PC-3 (cell line): ENCODE measurements around the gene C9orf50. TPM values are rescaled to one million over a fixed set of nuclear protein-coding genes. Genes with fewer than 3 reads are reported as not detected.

Source experiments
- ATAC-seq: fragments of 200-7000 bp; cut with Tn5 transposase; 2 replicates; pipeline ENCODE4 v1.9.1; 2020; ENCODE audit warnings: mild to moderate bottlenecking, moderate library complexity
- BruUV-seq: library from RNA; stranded (reverse); fragments of 400-500 nt; replicated peaks from 2 replicates; lab custom pipeline; 2021; lab: Mats Ljungman, UMichigan
- CTCF ChIA-PET: fragments of 300-600 bp; sonication (Branson Sonifier 250); formaldehyde crosslinking; loops from one replicate; lab custom pipeline; 2022; ENCODE audit warnings: antibody characterized with exemption; lab: Charles Lee
- POLR2A ChIA-PET: fragments of 300-600 bp; sonication (Branson Sonifier 250); formaldehyde crosslinking; loops from one replicate; lab custom pipeline; 2022; ENCODE audit warnings: antibody characterized with exemption; ENCODE audit not compliant: unreplicated experiment; lab: Charles Lee
- DNase-seq: peaks from one replicate; pipeline ENCODE4 v3.0.0-alpha.2; 2015
- H2AFZ ChIP-seq: fragments of 300-600 bp; sonication (generic); 2 replicates; pipeline ENCODE4 v1.6.0; 2016; ENCODE audit warnings: antibody characterized with exemption, low read length
- H3F3A ChIP-seq: fragments of 300-600 bp; sonication (generic); one replicate; pipeline ENCODE4 v1.6.0; 2017; ENCODE audit warnings: antibody characterized with exemption, low read length, control low read depth, mild to moderate bottlenecking; ENCODE audit not compliant: unreplicated experiment
- H3K27ac ChIP-seq: fragments of 300-600 bp; sonication (generic); 2 replicates; pipeline ENCODE4 v1.5.1; 2016; ENCODE audit warnings: mild to moderate bottlenecking, low read length
- H3K27me3 ChIP-seq: fragments of 300-600 bp; sonication (generic); 2 replicates; pipeline ENCODE4 v1.6.1; 2016; ENCODE audit warnings: low read length, mixed read lengths
- H3K36me3 ChIP-seq: fragments of 300-600 bp; sonication (generic); 2 replicates; pipeline ENCODE4 v1.6.1; 2016; ENCODE audit warnings: low read depth, mixed run types, low read length, mixed read lengths
- H3K4me1 ChIP-seq: fragments of 300-600 bp; sonication (generic); 2 replicates; pipeline ENCODE4 v1.5.1; 2016; ENCODE audit warnings: low read length; ENCODE audit not compliant: insufficient read depth
- H3K4me2 ChIP-seq: fragments of 300-600 bp; sonication (generic); 2 replicates; pipeline ENCODE4 v1.6.0; 2016; ENCODE audit warnings: low read length
- H3K4me3 ChIP-seq: fragments of 300-600 bp; sonication (generic); 2 replicates; pipeline ENCODE4 v1.5.1; 2016; ENCODE audit warnings: mild to moderate bottlenecking, low read length, mixed read lengths
- H3K79me2 ChIP-seq: fragments of 300-600 bp; sonication (generic); 2 replicates; pipeline ENCODE4 v1.6.1; 2017; ENCODE audit warnings: low read length, mixed read lengths
- H3K9ac ChIP-seq: fragments of 300-600 bp; sonication (generic); 2 replicates; pipeline ENCODE4 v1.6.0; 2016; ENCODE audit warnings: mild to moderate bottlenecking, low read length
- H3K9me2 ChIP-seq: fragments of 300-600 bp; sonication (generic); replicated peaks from 2 replicates; pipeline ENCODE4 v1.6.1; 2016; ENCODE audit warnings: mixed run types, low read length, mixed read lengths
- H3K9me3 ChIP-seq: fragments of 300-600 bp; sonication (generic); 2 replicates; pipeline ENCODE4 v1.6.1; 2016; ENCODE audit warnings: low read length, mixed read lengths
- H4K20me1 ChIP-seq: fragments of 300-600 bp; sonication (generic); 2 replicates; pipeline ENCODE4 v1.6.1; 2016; ENCODE audit warnings: low read length, mixed read lengths
- EZH2 ChIP-seq: fragments of 300-600 bp; sonication (generic); IDR thresholded peaks from one replicate; pipeline ENCODE4 v1.6.1; 2017; ENCODE audit warnings: antibody characterized with exemption, mild to moderate bottlenecking, low read length; ENCODE audit not compliant: unreplicated experiment
- EZH2phosphoT487 ChIP-seq: fragments of 300-600 bp; sonication (generic); IDR thresholded peaks from 2 replicates; pipeline ENCODE4 v1.6.1; 2018; ENCODE audit warnings: mild to moderate bottlenecking, antibody characterized with exemption, low read length, borderline replicate concordance
- intact Hi-C: fragments of 100-400 bp; cut with micrococcal nuclease; formaldehyde crosslinking; loops from 2 replicates; pipeline ENCODE4 v1.9.0; 2023
- total RNA-seq: library from RNA; depleted of rRNA; stranded (reverse); fragments of >200 nt; gene quantifications from 2 replicates; pipeline ENCODE4 v1.2.3, GENCODE V29; 2014; rRNA removed
- TF ChIP-seq, protein P1 (sequence below): fragments of 300-600 bp; sonication (generic); conservative IDR thresholded peaks from 2 replicates; pipeline ENCODE4 v1.5.1; 2017; ENCODE audit warnings: antibody characterized with exemption, low read depth, mild to moderate bottlenecking, low read length

C9orf50 gene
- total RNA-seq, 1 experiment from 2014 or later = not detected

GRCh38 chr9:129562917-129563316 lies 58.0 kb downstream of the C9orf50 start:
- H3K4me2 ChIP-seq = no peak overlapping the region
- no peaks in the 10 kb centered on the region for H4K20me1 ChIP-seq
- TF ChIP-seq EZH2phosphoT487 (no peak), EZH2 (no peak)
- TF ChIP-seq, protein P1, sequence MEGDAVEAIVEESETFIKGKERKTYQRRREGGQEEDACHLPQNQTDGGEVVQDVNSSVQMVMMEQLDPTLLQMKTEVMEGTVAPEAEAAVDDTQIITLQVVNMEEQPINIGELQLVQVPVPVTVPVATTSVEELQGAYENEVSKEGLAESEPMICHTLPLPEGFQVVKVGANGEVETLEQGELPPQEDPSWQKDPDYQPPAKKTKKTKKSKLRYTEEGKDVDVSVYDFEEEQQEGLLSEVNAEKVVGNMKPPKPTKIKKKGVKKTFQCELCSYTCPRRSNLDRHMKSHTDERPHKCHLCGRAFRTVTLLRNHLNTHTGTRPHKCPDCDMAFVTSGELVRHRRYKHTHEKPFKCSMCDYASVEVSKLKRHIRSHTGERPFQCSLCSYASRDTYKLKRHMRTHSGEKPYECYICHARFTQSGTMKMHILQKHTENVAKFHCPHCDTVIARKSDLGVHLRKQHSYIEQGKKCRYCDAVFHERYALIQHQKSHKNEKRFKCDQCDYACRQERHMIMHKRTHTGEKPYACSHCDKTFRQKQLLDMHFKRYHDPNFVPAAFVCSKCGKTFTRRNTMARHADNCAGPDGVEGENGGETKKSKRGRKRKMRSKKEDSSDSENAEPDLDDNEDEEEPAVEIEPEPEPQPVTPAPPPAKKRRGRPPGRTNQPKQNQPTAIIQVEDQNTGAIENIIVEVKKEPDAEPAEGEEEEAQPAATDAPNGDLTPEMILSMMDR = no peak
- ATAC-seq = no peak
- peaks cover 6% of the 10 kb centered on the region; the same call in 1 of the 2 replicates for H3K4me1 ChIP-seq
- H3K9me2 ChIP-seq = no peaks in the 10 kb centered on the region
- ChIA-PET POLR2A (no interaction called here), CTCF (interaction anchor here (0.6 kb wide), 1 partner anchor 379 kb away, joined by 4 read pairs; no protein-coding TSS in a partner anchor)
- no peak overlapping the region for H3K4me3 ChIP-seq
- intact Hi-C loops = no loop called here
- no peak overlapping the region for H3K9ac ChIP-seq
- H3K9me3 ChIP-seq = no peaks in the 10 kb centered on the region
- H3K79me2 ChIP-seq = no peaks in the 10 kb centered on the region
- H3K36me3 ChIP-seq = no peaks in the 10 kb centered on the region
- H3K27me3 ChIP-seq = no peaks in the 10 kb centered on the region
- BruUV-seq = no TSS peak
- no peak overlapping the region for H2AFZ ChIP-seq
- no peak overlapping the region for H3K27ac ChIP-seq
- no peak for DNase-seq
- no peaks in the 10 kb centered on the region for H3F3A ChIP-seq

DNA sequence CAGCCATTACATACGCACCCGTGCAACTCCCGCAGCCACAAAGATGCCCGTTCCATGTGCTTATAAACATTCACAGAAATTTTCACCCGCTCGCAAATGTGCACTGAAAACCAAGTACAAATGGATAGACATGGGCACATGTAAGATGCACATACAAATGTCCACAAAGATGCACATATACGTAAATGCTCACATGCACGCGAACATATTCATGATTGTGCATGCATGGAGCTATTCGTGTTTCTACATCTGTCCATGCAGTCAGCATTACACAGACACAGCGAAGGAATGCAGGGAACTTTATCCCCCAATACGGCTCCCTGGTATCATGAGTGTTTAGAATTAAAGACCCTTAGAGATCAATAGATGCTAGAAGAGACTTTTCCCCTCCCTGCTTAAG lies 58.4 kb downstream of the C9orf50 start:
- Histone ChIP-seq H3K9me3 (no peaks in the 10 kb centered on the region), H3K79me2 (no peaks in the 10 kb centered on the region), H3K27me3 (no peaks in the 10 kb centered on the region), H3K9ac (no peak overlapping the region), H3F3A (no peaks in the 10 kb centered on the region), H3K4me3 (no peak overlapping the region), H4K20me1 (no peaks in the 10 kb centered on the region), H2AFZ (no peak overlapping the region), H3K4me2 (no peak overlapping the region), H3K27ac (no peak overlapping the region), H3K36me3 (no peaks in the 10 kb centered on the region), H3K4me1 (0 out of 2 replicates have a peak, but pooled peaks cover 2% of the 10 kb centered on the region), H3K9me2 (no peaks in the 10 kb centered on the region)
- ChIA-PET POLR2A (no interaction called here), CTCF (interaction anchor here (0.6 kb wide), 1 partner anchor 379 kb away, joined by 4 read pairs; no protein-coding TSS in a partner anchor)
- no peak for ATAC-seq
- BruUV-seq = no TSS peak
- no peak for DNase-seq
- TF ChIP-seq EZH2 (no peak), EZH2phosphoT487 (no peak)
- TF ChIP-seq, protein P1 = no peak
- intact Hi-C loops = no loop called here

Other genes with a start within 250 kb of the C9orf50 start
- 50.2 and 60.6 TPM in 2 replicates for gene NTMT1, start 5.1 kb upstream of the C9orf50 start, total RNA-seq
- 19.1 and 20.8 TPM in 2 replicates for gene ASB6, start 21.1 kb upstream of the C9orf50 start, total RNA-seq
- gene PRRX2, start 44.5 kb upstream of the C9orf50 start, total RNA-seq = 0.47 and 1.3 TPM in 2 replicates
- 21.0 and 26.8 TPM in 2 replicates for gene PTGES, start 131.9 kb upstream of the C9orf50 start, total RNA-seq
- gene TOR1B, start 182.1 kb upstream of the C9orf50 start, total RNA-seq = 11.0 and 12.8 TPM in 2 replicates
- gene TOR1A, start 203.0 kb upstream of the C9orf50 start, total RNA-seq = 28.2 and 29.8 TPM in 2 replicates
- gene C9orf78, start 214.2 kb upstream of the C9orf50 start, total RNA-seq = 42.4 and 57.4 TPM in 2 replicates
- gene USP20, start 214.4 kb upstream of the C9orf50 start, total RNA-seq = 15.0 and 16.2 TPM in 2 replicates